GM12892 (cell line): ENCODE data around the gene SETD3.

Experiments
- POLR2A ChIP-seq: IDR thresholded peaks from 2 replicates; pipeline ENCODE4 v1.6.1; 2011; ENCODE audit warnings: low read depth, low read length, control low read depth
- POLR2AphosphoS5 ChIP-seq: IDR thresholded peaks from 2 replicates; pipeline ENCODE4 v1.6.1; 2011; ENCODE audit warnings: low read depth, low read length, control low read depth
- TAF1 ChIP-seq: IDR thresholded peaks from 2 replicates; pipeline ENCODE4 v1.6.1; 2011; ENCODE audit warnings: low read depth, mild to moderate bottlenecking, control low read depth, low read length, borderline replicate concordance

GRCh38 chr14:99415496-99416281 is 65.0 kb downstream of the SETD3 start:
- TF ChIP-seq POLR2AphosphoS5 (no peak), POLR2A (no peak), TAF1 (no peak)
